GM06990 (cell line): Measurements from ENCODE around the gene ZNF20.

Source experiments
- DNase-seq: peaks from one replicate; pipeline ENCODE4 v3.0.0-alpha.2; 2011; ENCODE audit not compliant: insufficient read length; ENCODE audit errors: extremely low read depth
- H3K27me3 ChIP-seq: replicated peaks from 2 replicates; pipeline ENCODE4 v1.6.0; 2011; ENCODE audit warnings: low read length; ENCODE audit not compliant: control insufficient read depth, insufficient read depth
- H3K36me3 ChIP-seq: 2 replicates; pipeline ENCODE4 v1.5.1; 2011; ENCODE audit warnings: low read length; ENCODE audit not compliant: control insufficient read depth, insufficient read depth
- H3K4me3 ChIP-seq: replicated peaks from 2 replicates; pipeline ENCODE4 v1.5.1; 2011; ENCODE audit warnings: low read depth, mild to moderate bottlenecking, control low read depth, low read length
- TF ChIP-seq, protein P1 (sequence below): IDR thresholded peaks from 2 replicates; pipeline ENCODE4 v1.5.1; 2011; ENCODE audit warnings: low read length, control low read depth, mild to moderate bottlenecking, inconsistent platforms; ENCODE audit not compliant: insufficient read depth, poor library complexity, severe bottlenecking

ZNF20 gene

DNA sequence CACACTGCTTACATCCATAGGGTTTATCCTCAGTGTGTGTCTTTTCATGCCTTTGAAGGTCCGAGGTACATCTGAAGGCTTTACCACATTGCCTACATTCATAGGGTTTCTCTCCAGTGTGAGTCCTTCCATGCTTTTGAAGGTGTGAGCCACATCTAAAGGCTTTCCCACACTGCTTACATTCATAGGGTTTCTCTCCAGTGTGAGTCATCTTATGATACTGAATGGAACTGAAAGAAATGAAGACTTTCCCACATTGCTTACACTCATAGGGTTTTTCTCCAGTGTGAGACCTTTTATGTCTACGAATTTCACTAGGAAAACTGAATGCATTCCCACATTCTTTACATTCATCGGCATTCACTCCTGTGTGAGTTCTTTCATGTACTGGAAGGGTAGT is 7.1 kb downstream of the ZNF20 start:
- Histone ChIP-seq H3K27me3 (no peaks in the 10 kb centered on the region), H3K4me3 (no peak overlapping the region), H3K36me3 (peaks cover 10% of the 10 kb centered on the region)
- no peak for DNase-seq
- TF ChIP-seq, protein P1, sequence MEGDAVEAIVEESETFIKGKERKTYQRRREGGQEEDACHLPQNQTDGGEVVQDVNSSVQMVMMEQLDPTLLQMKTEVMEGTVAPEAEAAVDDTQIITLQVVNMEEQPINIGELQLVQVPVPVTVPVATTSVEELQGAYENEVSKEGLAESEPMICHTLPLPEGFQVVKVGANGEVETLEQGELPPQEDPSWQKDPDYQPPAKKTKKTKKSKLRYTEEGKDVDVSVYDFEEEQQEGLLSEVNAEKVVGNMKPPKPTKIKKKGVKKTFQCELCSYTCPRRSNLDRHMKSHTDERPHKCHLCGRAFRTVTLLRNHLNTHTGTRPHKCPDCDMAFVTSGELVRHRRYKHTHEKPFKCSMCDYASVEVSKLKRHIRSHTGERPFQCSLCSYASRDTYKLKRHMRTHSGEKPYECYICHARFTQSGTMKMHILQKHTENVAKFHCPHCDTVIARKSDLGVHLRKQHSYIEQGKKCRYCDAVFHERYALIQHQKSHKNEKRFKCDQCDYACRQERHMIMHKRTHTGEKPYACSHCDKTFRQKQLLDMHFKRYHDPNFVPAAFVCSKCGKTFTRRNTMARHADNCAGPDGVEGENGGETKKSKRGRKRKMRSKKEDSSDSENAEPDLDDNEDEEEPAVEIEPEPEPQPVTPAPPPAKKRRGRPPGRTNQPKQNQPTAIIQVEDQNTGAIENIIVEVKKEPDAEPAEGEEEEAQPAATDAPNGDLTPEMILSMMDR = no peak

- DNase-seq = no peak
- Histone ChIP-seq H3K27me3 (no peaks in the 10 kb centered on the region), H3K36me3 (no peaks in the 10 kb centered on the region), H3K4me3 (no peak overlapping the region)
- TF ChIP-seq, protein P1 = peak; percentile 46
Observed at GRCh38 chr19:12126707-12127106, 13.4 kb downstream of the ZNF20 start.

DNA sequence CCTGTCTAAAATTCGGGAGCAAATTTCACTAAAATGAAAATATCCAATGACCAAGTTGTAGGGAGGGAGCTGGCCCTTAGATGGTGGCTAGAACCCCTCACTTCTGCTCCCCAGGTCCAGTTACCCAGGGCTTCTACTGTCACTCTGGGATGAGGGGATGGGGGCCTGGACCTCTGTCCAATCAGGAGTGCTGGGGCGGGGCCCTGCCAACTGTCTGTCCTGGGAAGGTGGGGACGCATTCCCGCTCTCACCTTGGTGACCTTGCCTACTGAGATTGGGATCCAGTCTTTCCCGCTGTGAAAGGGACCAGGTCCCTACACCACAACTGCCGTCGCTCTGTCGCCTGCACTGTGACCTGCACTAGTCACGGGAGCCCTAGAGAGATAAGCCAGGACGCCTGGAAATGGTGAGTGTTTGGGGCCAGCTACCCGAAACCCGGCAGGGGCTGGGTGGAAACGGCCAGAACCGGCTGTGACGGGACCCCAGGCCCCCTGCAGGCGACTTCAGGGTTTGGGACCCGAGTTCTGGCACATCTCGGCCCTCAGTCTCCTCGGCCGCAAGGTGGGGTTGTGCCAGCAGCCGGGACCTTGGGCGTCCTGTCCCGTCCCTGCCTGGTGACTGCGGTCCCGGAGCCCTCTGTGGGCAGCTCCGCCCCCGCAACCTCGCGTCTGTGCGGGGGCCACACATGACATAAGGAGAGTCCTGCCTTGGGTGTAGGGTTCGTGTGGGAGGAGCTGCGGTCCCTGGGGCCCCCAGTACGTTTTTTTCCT is 22.8 kb downstream of the ZNF20 start:
- H3K4me3 ChIP-seq = no peak overlapping the region
- no peaks in the 10 kb centered on the region for H3K27me3 ChIP-seq
- no peak for DNase-seq
- TF ChIP-seq, protein P1 = no peak
- no peaks in the 10 kb centered on the region for H3K36me3 ChIP-seq

- H3K4me3 ChIP-seq = no peak overlapping the region
- TF ChIP-seq, protein P1 = no peak
- no peaks in the 10 kb centered on the region for H3K27me3 ChIP-seq
- no peaks in the 10 kb centered on the region for H3K36me3 ChIP-seq
- DNase-seq = no peak
Observed at GRCh38 chr19:12113121-12113520, 27.0 kb downstream of the ZNF20 start.

GRCh38 chr19:12112701-12113100 is 27.4 kb downstream of the ZNF20 start:
- Histone ChIP-seq H3K36me3 (no peaks in the 10 kb centered on the region), H3K27me3 (no peaks in the 10 kb centered on the region), H3K4me3 (no peak overlapping the region)
- TF ChIP-seq, protein P1 = no peak
- no peak for DNase-seq

DNA sequence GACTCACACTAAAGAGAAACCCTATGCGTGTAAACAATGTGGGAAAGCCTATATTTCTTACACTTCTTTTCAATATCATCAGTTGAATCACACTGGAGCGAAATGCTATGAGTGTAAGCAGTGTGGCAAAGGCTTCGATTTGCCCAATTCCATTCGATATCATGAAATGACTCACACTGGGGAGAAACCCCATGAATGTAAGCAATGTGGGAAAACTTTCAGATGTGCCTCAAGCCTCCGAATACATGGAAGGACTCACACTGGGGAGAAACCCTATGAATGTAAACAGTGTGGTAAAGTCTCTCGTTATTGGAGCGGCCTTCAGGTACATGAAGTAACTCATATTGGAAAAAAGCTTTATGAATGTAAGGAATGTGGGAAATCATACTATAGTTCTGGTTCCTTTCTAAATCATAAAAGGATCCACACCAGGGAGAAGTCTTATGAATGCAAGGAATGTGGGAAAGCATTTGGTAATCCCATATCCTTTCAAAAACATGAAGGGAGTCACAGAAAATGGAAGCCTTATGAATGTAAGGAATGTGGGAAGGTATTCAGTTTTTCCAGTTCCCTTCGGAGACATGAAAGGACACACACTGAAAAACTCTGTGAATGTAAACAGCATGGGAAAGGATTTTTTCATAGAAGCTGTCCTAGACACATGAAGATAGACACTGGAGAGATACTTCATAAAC is 28.1 kb downstream of the ZNF20 start:
- H3K36me3 ChIP-seq = no peaks in the 10 kb centered on the region
- DNase-seq = no peak
- TF ChIP-seq, protein P1 = no peak
- H3K4me3 ChIP-seq = no peak overlapping the region
- no peaks in the 10 kb centered on the region for H3K27me3 ChIP-seq
